GM19455 (cell line): Measurements from ENCODE around the gene TBCD.

Experiments
- ATAC-seq: cut with Tn5 transposase; IDR thresholded peaks from one replicate; pipeline ENCODE4 v1.9.1; 2021; ENCODE audit not compliant: unreplicated experiment

The TBCD gene

DNA sequence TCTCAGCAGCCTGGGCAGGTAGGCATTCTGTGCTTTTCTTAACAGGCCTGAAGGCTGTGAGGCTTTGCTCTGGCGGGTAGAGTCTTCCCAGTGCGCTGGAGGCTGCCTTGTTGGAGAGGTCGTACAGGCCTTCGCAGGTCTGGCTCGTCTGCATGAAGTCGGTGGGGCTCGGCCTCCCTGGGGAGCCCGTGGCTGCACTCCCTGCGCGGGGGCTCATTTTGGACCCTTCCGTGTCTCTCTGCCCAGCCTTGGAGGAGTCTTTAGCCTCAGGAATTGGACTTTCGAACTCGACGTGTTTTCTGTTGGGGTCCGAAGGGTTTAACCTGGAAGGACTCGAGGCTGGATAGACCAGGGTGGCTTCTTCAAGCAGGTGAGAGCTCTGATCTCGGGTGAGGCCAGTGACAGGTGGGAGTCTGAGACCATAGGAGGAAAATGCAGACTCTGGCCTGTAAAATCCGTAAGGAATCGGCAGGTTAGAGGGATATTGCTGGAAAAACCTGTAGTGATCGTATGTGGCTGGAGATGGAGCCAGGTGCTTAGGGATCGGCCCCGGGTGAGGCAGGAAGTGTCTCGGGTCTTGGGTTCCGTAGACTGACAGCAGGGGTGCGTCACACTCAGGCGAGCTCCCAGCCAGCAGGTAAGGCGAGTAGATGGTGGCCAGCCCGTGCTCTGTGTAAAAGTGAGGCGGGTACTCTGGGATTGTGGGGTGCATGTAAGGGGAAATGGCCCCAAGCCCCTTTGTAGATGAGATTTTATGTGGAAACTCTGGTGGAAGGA lies 79.4 kb downstream of the TBCD start:
- no peak for ATAC-seq

DNA sequence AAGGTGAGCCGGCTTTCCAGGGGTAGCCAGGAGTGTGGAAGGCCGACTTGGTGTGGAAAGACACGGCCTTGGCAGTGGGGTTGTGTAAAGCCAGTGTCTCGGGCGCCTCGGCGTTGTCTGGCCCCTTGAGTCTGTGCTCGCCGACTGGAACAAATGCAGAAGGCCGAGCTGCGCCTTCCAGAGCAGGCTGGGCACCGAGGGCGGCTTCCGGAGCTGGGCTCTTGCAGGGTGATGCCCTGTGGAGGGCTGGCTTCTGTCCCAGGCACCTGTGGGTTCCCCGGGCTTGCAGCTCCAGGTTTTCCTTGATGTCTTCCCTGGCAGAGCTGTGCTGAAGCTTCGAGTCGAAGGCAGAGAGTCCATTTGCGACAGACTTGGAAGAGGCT lies 79.9 kb downstream of the TBCD start:
- no peak for ATAC-seq

DNA sequence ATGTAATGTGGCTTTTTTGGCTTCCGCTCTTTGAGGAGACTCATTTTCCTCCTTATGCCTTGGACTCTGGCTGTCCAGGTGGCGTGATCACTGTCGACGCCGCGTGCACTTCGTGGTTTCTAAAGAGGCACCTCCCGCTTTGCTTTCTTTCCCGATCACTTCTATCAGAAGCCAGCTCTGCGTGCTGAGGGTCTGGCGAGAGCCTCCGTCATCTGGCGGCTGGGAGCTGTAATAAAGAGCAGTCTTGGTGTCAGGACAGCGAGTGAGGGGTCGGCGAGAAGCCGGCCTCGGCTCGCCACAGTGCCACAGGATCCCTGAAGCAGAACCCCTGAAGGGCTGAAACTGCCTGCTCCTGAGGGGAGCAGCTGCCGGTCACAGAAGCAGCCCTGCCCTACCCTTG lies 80.5 kb downstream of the TBCD start:
- no peak for ATAC-seq

DNA sequence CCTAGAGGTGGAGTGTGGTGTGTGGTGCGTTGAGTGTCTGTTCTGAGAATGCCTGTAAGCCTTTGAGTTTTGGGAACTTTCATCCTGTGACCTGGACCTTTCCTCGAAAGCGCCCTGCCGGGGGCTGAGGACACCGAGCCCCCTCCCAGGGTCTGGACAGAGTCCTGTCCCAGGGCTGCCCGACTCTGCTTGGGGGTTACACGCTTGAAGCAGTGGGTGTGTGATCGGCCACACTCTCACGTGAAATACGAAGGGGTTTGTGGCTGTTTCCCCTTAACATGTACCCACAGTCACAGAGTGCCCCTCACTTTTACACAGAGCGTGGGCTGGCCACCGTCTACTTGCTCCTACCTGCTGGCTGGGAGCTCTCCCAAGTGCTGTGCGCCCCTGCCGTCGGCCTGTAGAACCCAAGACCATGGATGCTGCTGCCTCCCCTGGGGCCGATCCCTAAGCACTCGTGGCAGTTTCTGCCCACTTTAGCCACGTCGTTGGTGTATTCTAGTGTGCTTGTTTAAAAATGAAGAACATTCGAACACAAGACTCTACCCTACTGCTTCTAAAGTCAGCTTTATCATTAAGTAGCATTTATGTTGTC lies 81.1 kb downstream of the TBCD start:
- no peak for ATAC-seq

DNA sequence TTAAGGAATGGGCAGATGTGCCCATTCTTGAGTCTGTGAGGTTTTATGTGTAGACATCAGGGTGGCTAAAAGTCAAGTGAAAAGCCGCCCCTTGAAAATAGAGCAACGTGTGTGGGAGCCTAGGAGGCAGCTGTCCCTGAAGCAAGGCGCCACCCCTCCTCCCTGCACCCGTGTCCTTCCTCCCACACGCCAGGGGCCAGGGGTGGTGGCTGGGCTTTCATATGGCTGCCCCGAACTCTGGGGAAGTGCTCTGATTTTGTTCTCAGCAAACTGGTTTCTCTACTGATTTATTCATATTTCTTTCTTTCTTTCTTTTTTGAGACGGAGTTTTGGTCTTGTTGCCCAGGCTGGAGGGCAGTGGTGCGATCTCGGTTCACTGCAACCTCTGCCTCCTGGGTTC lies 83.3 kb downstream of the TBCD start:
- no peak for ATAC-seq

DNA sequence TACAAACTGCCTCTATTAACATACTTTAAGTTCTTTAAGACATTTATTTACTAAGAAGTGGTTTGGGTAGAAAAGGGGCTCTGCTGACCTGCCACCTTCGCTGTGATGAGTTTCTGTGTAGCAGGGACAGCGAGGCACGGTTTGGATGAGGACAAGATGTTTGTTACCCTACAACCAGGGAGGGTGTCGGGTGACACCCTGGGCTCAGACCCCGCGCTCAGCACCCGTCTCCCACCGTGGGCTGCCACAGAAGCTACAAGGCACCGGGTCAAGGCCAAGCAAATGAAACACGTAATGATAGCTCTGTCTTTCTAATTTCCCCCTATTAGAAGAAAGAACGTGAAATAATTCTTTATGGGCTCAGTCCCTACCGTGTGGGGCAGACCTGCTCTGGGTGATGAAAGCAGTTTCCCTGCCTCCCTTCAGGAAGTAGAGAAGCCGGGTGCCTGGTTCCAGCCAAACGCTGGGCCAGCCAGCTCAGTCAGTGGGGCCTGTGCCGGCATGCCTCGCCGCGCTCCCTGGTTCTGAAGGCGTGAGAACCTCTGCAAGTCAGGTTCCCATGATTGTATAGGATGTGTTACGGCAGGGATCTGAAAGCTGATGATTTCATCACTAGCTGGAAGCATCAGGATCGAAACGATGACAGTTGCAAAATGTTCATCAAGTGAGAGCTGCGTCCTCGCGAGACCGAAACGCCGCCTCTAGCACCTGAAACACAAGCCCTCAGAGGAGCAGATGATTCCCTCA lies 84.1 kb downstream of the TBCD start:
- ATAC-seq = no peak

DNA sequence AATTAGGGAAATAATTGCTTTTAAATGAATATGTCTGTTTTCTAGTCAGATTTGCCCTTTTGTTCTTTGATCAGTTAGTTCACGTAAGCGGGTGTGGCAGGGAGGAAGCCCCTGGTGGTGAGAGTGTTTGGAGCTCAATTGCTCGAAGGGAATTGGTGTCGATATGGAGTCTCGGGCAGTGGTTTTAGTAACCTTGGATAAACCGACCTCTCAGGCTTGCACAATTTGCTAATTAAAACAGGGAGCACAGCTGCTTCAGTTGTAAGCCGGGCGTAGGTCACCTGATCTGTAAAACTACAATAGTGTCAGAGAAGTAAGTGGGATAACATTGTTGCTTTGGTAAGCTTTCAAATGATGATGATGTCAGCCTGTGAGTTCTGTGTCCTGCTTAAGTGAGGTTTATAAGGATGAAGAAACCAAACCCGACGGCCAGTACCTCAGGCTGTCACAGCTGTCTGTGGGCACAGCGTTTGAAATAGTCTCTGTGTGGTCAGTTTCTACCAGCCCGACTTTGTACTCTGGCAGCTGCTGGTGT lies 85.0 kb downstream of the TBCD start:
- ATAC-seq = no peak

DNA sequence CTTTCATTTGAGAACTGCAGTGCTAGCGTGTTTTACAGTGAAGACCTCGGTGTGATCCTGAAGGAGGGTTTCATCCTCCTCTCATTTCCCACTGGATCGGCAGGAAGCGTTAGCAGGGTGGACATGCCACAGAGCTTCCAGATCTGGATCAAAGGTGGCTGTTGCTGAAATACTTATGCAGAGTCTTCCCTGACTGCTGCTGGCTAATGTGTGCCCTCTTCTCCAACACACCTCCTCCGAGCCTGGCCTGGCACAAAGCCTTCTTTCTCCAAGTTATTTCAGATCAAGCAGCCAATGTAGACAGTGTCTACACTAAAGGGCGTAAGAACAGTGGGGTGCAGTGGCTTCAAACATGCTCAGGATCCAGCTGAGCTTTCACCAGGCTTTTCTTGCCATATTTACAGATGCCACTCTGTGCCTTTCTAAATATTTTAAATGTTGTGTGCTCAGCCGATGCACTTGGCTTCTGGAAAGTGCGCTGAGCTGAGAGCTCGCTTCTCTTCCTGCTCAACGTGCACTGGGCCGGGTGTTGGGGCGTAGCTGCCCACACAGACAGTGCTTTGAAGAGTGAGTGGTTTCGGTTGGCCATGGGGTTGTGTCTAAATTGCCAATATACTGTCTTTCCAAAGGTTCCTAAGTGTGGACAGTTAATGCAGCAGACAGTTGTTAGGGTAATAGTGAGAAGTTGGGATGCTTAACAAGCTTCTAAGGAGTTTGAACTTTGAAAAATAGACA lies 85.9 kb downstream of the TBCD start:
- no peak for ATAC-seq

DNA sequence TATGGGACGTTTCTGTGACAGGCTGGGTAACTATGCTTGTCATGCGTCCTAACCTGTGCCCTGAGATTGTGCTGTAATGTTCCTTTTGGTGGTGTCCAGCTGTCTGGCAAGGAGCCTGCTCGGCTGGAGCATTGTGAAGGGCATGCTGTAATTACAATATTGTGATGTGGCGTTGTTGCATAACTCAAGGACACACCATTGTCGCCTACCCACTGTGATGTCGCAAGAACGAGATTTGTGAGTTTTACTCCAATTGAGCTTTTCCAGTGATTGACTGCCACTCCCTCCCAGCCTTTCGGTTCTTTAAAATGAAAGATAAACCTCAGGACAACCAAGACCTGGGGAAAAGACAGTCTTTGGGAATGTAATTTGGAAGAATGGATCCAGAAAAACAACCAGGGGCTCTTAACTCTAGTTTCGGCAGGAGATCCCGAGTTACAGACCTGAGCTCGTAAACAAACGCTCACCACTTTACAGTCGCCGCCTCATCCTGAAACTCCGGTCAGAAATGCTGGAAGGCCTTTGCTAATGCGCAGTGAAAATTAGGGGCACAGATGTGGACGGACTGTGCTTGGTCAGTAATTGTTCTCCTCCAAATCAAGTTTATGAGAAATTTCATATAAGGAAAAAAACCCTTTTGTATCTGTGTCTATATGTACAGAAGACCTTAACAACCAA lies 86.7 kb downstream of the TBCD start:
- no peak for ATAC-seq

DNA sequence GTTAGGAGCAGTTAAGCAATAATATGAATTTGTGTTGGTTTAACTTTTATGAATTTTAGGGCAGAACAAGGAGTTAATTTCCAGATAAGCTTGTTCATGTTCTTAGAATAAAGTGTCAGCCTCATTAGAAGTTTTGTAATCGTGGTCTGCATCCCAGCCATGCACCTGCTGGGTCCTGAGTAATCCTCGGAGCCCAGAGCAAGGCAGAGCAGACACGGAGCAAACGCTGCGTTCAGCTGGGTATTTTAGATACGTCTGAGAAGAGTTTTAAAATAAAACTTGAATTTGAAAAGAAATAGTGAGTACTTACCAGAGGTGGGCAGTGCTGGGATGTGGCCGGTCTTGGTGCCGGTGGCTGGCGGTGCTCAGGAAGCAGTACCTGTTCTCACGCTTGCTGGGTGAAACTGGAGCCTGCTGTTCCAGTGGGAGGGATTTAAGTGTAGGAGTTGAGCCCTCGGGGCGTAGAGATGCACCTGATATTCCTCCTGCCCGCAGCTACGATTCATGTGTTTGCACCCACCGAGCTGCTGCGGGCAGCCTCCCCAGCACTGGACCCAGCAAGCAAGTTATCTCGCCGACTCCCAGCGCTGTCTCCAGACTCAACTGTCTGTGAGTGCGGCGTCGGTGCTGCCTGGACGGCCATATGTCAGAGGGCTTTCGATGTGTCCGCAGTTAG lies 87.9 kb downstream of the TBCD start, which contains the start of gene ZNF750:
TSS of gene ZNF750 (minus strand) at position 406 of the 676 bp plus-strand sequence. CDS start 7,568 bp downstream, outside the sequence.
- no peak for ATAC-seq

DNA sequence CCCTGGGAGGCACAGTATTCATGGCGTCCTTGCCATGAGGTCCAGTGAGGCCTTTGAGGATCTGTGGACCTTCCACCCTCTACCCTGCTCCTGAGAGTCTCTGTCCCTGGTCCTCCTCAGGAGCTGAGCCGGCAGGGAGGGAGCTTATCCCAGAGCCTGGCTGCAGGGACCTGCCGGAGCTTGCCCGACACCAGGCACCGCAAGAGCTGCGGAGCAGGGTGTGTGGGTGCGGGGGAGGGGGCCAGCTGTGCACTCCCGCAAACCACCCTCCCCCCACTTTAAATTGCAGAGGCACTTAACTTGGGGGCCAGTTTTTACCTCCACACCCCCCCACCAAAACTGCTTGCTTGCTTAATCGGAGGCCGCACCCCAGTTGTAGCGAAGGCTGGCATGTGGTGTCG lies 88.6 kb downstream of the TBCD start:
- ATAC-seq = no peak

DNA sequence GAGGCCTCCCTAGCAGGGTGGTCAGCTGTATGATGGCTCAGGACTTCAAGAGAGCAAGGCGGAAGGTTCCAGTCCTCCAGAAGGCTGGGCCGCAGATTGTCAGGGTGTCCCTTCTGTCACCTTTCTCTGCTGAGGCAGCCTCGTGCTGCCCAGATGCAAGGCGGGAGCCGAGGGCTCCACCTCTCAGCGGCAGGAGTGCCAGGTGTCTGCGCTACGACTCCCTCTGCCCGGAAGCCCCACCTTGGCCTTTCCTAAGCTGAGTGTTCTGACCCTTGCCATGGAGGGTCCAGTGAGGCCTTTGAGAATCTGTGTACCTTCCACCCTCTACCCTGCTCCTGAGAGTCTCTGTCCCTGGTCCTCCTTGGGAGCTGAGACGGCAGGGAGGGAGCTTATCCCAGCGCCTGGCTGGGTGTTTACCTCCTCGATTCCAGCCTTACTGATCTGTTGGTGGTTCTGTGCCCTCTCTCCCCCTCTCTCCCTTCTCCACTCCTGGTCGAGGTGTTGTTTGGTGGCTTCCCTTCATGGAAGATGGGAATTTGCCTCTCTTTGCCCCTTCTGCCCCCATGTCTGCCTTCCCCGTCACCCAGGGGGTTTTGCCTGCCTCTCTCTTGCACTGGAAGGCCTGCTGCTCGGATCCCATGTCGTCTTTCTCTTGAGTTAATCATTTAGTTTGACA lies 90.2 kb downstream of the TBCD start:
- no peak for ATAC-seq

DNA sequence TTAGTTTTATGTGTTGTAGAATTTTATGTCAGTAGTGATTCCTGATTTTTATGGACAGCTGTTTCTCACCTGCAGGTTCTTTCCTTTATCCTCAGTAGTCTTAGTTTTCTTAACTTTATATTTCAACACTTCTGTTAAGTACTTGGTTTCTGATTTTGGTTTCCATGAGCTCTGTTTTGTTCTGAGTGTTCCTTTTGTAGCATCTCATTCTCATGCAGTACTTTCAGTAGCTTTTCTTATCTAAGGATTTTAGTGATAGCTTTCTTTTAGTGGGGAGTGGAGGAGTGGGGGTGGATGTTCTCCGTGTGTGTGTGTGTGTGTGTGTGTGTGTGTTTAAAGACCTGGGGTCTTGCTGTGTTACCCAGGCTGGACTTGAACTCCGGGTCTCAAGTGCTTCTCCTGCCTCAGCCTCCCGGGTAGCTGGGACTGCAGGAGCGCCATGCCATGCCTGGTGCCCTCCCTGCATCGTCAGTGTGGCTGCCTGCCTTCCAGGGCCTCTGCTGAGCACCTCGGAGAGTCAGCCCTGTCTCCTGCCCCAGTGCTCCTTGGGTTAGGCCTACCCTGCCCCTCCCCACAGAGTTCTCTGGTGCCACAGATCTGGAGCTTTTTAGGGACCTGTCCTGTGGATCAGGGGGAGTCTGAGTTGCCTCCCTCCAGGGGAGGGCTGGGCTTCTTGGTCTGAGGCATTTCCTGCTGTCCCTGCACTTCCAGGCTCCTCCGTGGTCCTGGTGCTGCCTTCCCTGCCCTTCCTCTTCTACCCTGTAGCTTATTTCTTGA lies 92.2 kb downstream of the TBCD start:
- no peak for ATAC-seq

DNA sequence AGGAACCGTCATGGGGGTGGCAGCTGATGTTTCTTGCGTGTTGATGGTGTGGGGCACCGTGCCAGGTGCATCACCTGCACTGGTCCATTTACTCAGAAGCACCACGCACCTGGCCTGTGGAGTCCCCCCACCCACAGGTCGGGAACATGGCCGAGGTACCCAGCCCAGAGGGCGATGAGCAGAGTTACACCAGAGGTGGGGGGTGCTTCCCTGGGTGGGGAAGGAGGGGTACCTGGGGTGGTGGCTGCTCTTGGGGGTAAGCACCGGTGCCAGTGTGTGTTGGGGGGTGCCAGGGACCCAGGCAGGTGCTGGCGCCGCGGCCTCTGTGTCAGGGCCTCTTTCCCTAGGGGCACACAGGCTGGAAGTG lies 92.9 kb downstream of the TBCD start:
- ATAC-seq = no peak

DNA sequence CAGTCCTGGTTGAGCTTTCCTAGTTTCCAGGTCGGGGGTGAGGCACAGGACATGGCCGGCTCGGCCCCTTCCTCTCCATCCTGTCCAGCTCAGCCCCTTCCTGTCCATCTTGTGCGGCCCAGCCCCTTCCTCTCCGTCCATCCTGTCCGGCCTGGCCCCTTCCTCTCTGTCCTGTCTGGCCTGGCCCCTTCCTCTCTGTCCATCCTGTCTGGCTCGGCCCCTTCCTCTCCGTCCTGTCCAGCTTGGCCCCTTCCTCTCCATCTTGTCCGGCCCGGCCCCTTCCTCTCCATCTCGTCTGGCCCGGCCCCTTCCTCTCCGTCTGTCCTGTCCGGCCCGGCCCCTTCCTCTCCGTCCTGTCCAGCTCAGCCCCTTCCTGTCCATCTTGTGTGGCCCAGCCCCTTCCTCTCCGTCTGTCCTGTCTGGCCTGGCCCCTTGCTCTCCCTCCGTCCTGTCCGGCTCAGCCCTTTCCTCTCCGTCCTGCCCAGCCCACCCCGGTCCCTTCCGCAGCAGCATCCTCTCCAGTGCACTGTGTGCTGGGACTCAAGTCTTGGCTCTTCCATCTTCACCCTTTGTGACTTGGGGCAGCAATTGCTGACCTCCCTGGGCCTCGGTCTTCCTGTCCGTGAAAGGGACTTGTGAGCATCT lies 93.4 kb downstream of the TBCD start:
- ATAC-seq = no peak

DNA sequence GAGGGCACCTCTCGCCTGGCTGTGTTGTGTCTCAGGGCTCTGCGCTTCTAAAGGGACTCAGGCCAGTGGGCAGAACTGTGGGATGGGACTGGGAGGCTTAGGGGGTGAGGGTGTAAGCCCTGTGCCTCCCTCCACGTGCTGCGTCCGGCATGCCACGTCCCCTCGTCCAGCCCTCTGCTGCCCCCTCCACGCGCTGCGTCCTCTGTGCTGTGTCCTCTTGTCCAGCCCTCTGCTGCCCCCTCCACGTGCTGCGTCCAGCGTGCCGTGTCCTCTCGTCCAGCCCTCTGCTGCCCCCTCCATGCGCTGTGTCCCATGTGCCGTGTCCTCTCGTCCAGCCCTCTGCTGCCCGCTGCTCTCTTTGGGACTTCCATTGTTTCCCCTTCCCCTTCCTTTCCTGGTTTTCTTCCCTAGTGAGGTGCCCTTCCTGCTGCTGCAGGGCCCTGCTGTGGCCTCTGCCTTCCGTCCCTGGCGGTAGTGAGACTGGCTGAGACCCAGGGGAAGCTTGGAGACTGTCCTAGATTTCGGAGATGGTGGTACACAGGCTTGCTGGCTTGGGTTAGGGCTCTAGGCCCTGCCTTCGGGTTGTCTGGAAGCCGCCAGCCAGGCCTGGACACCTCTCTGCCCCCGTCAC lies 94.3 kb downstream of the TBCD start:
- no peak for ATAC-seq

DNA sequence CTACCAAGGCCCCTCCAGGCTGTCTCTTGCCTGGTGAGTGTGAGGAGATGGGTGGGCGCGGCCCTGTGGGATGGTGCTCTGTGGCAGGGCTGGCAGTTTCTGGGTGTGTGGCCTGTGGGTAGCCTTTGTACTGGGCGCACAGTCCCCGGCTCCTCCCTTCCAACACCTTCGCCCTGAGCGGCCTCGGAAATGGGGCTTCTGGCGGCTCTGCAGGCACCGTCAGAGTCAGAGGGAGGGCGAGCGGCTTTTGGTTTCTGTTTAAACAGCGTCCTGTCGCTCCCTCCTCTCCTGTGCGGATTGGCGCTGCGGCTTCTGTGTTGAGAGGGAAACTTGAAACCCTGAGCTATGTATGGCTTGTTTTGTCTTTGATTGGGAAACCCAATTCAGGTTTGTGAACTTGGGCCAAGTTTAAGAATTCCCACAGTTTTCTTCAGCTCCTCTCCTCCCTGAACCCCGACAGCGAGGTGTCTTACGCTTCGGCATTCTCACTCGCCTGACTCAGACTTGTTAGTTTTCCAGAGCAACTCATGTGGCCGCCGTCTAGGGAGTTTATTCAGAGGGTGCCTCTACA lies 96.2 kb downstream of the TBCD start:
- no peak for ATAC-seq
